Measurements from ENCODE around the gene C9orf43.
"Not testable (repeated sequence)": the region's sequence is repeated elsewhere in the genome, so short reads cannot be mapped to it uniquely, and the experiment has no call there.

C9orf43 gene

DNA sequence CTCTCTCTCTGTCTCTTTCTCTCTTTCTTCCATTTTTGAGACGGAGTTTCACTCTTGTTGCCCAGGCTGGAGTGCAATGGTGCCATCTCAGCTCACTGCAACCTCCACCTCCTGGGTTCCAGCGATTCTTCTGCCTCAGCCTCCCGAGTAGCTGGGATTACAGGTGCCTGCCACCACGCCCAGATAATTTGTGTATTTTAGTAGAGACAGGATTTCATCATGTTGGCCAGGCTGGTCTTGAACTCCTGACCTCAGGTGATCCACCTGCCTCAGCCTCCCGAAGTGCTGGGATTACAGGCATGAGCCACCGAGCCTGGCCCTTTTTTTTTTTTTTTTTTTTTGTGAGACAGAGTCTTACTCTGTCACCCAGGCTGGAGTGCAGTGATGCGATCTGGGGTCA, 29.1 kb upstream of the C9orf43 start:
- not testable (repeated sequence) for DNase-seq (ENCODE audit: low spot score)

DNA sequence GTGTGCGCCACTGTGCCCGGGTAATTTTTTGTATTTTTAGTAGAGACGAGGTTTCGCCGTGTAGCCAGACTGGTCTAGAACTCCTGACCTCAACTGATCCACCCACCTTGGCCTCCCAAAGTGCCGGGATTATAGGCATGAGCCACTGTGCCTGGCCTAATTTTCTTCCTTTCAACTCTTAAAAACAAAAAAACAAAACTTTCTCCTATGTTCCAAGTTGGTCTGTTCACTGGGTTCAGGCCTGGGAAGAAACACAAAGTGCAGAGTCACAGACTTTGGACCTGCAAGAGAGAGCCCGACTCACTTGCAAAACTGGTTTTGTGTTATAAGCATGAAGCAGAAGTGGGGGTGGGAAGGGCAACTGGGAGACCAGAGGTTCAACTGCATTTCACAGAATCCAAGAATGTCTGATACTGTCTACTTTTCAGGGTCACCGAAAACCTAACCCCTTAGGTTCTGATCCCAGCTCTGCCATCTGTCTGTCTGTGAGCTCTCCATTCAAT, 28.6 kb upstream of the C9orf43 start:
- no peak for DNase-seq (ENCODE audit: low spot score)

DNA sequence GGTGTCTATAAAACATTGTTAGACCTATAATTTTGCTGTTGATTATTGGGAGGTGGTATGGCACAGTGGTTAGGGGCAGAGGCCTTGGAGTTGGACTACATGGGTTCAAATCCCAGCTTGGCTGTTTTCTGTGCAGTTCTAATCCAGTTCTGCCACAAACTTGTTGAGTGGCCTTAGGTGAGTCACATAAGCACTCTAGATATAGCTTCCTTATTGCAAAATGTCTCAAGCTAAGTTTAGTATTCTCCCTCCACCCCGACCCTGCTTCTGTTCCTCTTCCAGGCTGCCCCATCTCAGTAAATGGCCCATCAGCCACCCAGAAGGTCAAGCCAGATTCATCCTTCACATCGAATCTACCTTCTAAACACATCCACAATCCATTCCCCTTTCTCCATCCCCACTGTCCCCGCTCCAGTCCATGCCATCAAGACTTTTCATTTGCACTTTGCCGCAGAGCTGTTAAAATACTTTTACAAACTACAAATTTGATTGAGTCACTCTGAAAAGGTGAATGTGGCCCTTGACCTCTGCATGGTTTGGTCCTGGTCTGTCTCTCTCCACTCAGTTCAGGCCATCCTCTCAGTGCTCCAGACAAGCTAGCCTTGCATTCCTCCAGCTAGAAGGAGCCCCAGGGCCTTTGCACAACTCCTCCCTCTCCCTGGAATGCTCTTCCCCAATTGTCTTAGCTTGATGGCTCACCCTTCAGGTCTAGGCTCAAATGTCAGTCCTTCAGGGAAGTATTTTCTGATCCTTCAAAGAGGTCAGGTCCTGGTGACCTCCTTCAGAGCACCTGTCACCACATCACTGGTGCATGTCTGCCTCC, 23.8 kb upstream of the C9orf43 start:
- no peak for DNase-seq (ENCODE audit: low spot score)

DNA sequence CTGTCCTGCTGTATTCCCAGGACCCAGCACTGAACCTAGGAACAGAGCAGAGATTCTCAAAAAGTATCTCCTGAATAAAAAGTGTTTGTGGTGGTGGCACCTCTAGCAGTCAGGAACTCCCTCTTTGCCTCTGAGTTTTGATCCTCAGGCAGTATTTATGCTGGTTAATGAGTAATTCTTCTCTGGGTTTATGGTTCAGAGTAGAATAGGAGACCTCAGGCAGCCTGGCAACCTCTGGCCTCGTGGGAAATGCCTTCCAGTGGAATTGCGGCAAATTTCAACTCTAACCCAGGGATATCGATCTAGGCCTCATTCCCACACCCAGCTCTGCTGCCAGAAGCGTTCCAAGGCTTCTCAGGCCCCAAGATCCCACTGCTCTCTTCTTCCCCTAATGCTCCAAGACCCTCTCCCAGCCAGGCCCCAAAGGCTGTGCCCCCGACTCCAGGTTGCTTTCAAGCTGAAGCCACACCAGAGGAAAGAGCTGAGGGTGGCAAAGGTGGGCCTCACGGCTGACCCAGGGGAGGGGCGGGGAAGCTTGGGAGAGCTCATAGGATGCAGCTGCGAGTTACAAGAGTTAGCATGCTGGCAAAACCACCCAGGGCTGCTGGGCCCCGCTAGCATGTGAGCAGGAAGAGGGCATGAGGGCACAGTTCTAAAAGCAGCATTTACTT, 22.9 kb upstream of the C9orf43 start:
- DNase-seq (ENCODE audit: low spot score), result no peak

DNA sequence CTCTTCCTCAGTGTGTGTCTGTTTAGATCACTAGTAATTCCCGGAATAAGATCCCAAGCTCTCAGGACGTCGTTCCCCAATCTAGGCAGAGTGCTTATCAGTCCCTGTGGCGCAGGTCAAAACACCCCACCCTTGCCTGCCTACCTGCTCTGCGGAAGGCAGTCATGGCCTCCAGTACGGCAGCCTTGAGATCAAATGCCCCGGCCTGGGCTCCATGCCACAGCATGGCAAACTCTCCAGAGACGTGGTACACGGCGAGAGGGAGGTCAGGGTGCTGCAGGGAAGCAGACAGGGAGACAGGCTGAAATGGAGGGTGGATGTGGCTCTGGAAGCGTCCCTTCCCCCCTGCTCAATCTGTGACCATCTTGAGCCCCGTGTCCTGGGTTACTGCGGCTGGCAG, 21.7 kb upstream of the C9orf43 start:
- DNase-seq (ENCODE audit: low spot score), result no peak

DNA sequence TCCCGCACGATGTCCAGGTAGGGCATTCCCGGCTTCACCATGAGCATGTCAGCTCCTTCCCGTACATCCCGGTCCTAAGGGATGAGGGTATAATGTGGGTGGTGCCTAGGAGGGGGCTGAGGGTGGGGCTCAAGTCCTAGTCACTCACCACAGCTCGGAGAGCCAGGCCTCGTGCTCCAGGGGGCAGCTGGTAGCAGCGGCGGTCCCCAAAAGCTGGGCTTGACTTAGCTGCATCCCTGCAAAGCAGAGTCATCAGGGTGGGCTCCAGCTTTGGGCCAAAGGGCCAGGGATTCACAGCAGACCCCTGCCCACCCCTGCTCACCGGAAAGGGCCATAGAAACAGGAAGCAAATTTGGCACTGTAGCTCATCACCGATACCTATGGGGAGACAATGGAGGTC, 21.1 kb upstream of the C9orf43 start:
- no peak for DNase-seq (ENCODE audit: low spot score)

DNA sequence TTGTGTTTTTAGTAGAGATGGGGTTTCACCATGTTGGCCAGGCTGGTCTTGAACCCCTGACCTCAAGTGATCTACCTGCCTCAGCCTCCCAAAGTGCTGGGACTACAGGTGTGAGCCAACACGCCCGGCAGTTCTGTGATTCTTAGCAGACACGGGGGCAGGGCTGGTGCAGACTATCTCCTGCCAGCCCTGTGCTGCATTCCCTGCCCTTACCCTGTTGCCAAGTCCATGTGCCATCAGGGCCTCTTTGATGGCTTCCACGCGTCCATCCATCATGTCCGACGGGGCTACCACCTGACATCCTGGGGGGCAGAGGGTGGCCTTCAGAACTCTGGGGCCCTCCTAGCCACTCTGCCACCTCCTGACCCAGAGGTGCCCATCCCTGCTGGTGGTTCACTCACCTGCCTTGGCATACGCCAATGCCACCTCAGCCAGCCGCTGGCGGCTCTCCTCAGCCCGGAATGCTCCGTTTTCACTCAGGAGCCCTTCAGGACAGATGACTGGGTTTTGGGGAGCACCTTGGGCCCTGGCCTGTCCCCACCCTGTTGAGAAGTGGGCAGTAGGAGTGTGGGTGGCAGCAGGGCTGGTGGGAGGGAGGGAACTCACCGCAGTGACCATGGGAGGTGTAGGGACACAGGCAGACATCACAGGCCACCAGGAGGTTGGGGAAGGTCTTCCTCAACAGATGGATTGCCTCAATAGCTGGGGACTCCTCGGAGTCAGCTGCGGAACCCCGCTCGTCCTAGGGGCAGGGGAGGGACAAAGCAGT, 20.2 kb upstream of the C9orf43 start:
- no peak for DNase-seq (ENCODE audit: low spot score)

DNA sequence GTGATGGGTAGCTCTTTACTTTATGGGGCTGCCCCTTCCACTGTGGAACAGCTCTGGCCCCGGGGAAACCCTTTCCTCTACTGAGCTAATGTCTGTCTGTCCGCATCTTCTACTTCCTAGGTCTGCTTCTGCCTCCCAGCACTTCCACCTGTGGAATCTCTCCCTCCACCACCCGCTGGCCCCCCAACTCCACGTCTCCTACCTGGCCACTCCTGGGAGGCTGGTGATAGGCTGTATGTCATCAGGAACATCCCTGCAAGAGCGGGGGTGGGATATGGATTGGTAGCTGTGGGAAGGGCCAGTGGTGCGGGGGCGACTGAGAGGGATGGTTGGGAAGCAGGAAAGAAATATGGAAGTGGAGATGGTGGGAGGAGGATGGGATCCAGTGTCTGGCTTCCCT, 18.6 kb upstream of the C9orf43 start:
- no peak for DNase-seq (ENCODE audit: low spot score)

DNA sequence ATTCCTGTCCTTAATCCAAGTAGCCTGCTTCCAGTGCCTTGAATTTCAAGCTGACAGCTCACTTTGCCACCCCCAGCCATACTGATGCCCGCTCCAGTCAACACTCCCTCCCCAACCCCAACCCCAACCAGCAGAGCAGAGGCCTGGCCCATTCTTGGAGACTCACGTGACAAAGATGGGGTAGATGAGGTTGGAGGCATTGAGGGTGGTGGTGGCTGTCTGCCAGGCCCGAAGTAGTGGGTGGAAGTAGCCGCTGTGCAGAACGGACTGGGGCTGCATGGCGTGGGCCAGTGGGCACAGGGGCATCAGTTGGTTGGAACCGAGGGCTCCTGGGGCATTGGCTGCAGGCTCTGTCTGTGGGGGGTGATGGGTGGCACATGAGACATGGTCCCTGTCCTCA, 17.3 kb upstream of the C9orf43 start:
- DNase-seq (ENCODE audit: low spot score), result no peak

DNA sequence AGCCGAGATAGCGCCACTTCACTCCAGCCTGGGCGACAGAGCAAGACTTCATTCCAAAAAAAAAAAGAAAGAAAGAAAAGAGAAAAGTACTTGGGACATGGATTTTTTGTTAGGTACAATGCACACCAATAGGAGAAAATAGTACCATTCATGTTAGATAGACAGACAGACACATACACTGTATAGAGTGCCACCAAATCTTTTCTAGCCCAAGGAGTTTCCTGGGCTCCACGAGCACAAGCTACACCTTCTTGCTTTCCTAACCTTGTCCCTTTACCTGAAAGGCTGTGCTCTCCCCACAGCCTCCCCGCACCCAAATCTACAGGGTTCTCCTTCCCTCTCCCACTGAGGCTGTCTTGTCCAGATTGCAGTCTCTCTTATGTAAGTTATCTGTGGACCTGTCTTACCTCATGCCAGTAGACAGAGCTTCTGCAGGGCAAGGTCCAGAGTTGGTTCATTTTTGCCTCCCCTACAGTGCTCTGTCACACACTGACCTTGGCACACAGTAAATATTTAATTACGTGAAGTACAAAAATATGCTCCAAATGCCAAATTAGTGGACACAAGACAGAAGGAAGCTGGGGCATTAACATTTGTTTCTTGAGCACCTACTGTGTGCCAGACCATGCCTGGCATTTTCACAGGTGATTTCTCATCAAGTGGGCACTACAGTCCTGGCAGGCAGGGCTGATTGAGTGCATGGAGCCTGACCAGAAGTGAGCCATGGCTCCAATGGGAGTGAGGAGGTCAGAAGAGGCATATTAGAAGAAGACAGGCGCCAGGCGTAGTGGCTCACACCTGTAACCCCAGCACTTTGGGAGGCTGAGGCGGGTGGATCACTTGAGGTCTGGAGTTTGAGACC, 15.3 kb upstream of the C9orf43 start:
- no peak for DNase-seq (ENCODE audit: low spot score)

DNA sequence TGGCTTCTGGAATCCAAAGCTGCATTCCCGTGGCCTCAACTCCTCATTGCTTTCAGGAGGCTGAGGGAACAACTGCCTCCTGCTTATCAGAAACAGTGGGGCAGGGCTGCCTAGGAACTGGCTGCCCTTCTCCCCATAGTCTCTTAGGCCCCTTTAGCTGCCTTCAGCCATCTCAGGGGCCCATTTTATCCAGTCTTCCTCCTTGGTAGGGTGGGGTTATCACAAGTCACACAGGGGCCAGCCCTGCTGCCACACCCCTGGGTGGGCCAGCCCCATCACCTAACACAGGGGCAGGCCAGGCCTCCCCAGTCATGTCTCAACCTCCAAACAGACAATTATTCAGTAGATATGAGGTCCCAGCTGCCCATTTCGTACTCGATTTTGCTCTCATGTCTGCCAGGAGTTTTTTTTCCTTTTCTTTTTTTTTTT, 13.3 kb upstream of the C9orf43 start:
- DNase-seq (ENCODE audit: low spot score), result no peak

DNA sequence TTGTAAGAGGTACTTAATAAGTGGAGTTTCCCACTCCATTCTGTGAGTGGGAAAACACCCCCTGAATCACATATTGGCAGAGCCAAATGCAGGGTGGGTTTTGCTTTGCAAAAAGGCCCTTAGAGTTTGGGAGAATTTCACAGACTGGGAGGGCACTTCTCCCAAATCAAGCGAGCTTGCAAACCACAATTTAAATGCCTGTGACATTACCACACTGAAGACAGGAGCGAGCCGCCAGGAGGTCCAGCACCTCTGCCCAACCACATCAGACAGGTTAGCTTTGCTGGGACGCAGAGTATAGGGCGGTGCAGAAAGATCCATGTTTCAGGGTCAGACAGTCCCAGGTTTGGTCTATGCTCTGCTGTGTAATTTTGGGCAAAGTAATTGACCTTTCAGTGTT, 11.8 kb upstream of the C9orf43 start:
- no peak for DNase-seq (ENCODE audit: low spot score)

DNA sequence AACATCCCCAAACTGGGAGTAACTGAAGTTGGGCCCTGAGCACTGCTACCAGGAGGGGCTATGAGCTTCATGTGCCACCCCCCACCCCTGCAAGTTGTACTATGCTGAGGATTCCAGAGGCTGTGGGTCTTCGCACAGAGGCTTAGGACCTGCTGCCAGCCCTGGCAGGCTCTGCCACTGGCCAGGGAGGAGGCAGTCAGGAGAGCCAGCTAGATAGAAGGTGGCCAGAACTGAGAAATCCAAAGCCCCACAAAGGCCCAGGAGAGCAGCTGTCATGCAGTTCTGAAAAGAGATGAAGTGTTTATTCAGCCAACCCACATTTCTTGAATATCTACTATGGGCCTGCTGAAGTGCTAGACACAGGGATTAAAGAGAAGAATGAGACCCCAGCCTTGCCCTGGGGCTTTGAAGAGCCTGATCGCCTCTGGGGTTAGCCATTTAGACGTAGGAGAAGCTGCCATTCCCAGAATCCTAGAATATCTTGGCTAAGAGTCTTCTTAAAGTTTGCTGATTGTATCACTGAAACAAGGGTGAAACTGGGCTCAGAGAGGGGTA, 10.8 kb upstream of the C9orf43 start:
- no peak for DNase-seq (ENCODE audit: low spot score)

DNA sequence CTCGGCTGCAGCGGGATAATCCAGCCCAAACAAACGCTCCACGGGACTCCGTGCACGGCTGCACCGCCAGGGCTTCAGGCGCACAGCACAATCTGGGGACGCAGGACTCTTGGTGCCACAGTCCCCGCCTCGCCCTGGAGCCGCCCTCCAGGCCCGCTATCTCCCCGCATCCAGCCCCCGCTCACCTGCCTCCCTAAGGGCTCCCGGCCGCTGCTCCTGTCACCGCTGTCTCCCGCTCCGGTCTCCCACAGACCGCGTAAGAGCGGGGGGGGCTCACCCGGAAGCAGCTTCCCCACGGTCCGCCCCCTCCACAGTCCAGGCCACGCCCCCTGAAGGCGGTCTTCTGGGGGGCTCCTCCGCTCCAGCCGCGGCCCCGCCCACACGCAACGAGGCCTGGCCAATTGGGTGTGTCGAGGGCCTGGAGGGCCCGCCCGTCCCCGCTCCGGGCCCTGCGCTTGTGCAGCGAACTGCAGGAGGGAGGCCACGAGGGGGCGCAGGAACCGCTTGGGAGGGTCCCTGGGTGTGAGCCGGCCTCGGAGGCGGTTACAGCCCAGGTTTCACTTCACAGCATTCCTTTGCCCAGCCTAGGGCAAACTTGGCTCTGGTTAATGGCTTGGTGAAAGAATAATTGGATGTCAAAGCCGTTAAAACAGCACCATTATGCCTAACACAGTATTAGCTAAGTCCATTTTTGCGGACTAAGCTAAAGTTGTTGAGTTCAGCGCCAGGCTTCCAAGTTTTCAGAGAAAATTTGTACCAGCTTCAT, 9.3 kb upstream of the C9orf43 start, which contains the start of gene ALAD:
ALAD (minus strand) TSS at position 258 of the 766 bp plus-strand sequence. CDS start 7,725 bp downstream, outside the sequence.
- DNase-seq (ENCODE audit: low spot score), result peak; percentile 98

DNA sequence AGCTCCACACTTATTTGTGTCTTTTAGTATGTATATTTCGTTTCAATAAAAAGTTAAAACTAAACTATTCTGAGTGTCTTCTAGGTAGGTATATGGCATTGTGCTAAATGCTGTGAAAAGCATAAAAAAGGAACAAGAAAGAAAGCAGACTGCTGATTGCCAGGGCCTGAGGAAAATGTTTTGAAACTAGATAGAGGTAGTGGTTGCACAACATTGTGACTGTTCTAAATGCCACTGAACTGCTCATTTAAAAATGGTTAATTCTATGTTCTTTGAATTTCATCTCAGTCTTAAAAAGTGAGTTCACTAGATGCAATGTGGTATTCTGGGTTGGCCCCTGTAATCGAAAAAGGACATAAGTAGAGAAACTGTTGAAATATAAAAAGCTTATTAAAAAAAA, 6.9 kb upstream of the C9orf43 start:
- DNase-seq (ENCODE audit: low spot score), result no peak

DNA sequence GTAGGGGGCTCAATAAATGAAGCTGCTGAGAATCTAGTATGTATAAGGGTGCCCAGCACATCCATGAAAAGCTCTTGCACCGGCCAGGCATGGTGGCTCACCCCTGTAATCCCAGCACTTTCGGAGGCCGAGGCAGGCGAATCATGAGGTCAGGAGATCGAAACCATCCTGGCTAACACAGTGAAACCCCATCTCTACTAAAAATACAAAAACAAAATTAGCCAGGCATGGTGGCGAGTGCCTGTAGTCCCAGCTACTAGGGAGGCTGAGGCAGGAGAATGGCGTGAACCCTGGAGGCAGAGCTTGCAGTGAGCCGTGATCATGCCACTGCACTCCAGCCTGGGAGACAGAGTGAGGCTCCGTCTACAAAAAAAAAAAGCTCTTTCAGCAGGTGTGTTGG, 4.2 kb upstream of the C9orf43 start:
- not testable (repeated sequence) for DNase-seq (ENCODE audit: low spot score)

DNA sequence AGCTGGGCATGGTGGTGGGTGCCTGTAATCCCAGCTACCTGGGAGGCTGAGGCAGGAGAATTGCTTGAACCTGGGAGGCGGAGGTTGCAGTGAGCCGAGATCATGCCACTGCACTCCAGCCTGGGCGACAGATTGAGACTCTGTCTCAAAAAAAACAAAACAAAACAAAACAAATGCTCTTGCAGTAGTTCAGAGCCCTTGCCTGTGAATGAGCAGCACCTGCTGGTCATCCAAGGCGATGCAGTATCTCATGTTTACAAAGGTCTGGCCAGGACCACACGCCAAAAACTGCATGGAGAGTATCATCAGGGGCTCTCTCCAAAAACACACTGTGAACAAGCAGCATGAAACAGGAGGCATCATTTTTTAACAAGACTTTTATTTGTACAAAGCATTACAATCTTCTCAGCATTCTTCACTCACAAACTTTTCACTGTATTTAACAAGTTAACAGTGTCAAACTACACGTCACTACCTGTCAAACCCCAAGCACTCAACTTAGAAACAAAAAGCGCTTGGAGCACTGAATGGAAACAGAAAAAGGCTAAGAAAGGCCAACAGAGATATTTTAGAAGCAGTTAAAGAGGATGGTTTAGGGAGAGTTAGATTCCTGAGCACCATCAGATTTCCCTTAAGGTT, 3.6 kb upstream of the C9orf43 start:
- peak; percentile 72 for DNase-seq (ENCODE audit: low spot score)

DNA sequence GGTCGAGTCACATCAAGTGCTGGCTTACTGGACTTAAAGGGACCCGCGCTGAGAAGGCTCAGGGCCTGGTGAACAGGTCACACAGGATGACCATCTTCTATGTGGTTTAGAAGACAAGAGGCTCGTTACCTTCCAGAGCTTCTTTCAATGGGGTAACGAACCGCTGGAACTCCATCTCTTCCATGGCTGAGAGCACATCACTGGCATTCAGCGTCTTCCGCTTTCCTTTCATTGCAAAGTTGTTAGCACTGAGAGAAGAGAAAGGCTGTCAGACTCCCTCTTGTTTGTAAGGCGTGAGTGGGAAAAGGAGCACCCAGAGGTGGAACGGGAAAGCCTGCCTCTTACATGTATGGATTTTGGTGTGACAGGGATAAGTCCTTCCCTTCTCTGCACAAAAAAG, 1.1 kb upstream of the C9orf43 start:
- no peak for DNase-seq (ENCODE audit: low spot score)

DNA sequence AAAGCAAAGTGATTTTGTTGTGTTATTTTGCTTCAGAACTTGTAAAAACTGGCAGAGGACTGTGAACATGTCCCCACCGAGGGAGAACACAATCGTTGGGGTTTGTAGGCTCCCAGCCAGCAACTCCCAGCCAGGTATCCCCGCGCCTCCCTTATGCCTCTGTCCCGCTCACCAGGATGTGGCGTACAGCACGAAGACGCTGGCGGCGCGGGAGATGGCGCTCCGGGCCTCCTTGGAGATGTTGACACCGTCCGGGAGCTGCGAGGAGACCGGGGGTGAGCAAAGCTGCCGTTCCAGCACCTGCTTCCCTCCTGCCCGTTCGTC, 702 bp upstream of the C9orf43 start:
- no peak for DNase-seq (ENCODE audit: low spot score)

DNA sequence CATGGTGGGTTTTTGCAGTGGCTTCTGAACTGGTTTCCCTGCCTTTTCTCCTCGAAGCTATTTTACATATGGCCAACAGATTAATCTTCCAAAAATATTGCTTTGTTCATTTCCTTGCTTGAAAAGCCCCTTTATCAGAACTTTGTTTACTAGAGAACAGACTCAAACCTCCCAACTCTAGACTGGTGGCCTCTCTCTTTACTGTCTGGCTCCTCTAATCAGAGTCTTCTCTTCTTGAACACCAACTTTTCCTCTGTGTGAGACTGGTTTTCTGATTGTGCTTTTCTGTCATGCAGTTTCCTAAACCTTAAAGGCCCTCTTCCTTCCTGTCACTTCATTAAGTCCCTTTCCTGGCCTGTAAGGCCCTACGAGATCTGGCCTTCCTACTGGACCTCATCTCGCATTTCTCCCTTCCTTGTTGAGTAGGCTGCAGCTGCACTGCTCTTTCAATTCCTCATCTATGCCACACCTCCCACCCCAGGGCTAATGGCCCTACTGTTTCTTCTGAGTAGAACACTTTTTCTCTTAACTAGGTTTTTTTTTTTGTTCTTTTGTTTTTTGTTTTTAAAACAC, 5.7 kb downstream of the C9orf43 start:
- DNase-seq (ENCODE audit: low spot score), result no peak

Data from COLO829 (cell line).